Activated T-helper 1 cell treated with Interleukin-2 at 50 U/mL for 16 hours (primary cell): ENCODE results near the gene COG7.
"Not testable (repeated sequence)": the region's sequence is repeated elsewhere in the genome, so short reads cannot be mapped to it uniquely, and the experiment has no call there.

ENCODE experiments used
- DNase-seq: peaks from one replicate; pipeline ENCODE4 v3.0.0-alpha.2; 2020; ENCODE audit warnings: low read depth

The COG7 gene

GRCh38 chr16:23452572-23453337, at the start of gene COG7:
TSS of gene COG7 (minus strand) at chr16:23453189. CDS start at chr16:23452994, 195 bp downstream.
- peak; percentile 70 for DNase-seq

- DNase-seq = no peak
These were observed 49.5 kb upstream of the COG7 start for GRCh38 chr16:23502466-23502865.

GRCh38 chr16:23501291-23501690, 48.3 kb upstream of the COG7 start:
- no peak for DNase-seq

GRCh38 chr16:23500862-23501225, 47.9 kb upstream of the COG7 start:
- DNase-seq = no peak

GRCh38 chr16:23500212-23500861, 47.3 kb upstream of the COG7 start:
- DNase-seq = no peak

- no peak for DNase-seq
These were observed 46.8 kb upstream of the COG7 start for GRCh38 chr16:23499801-23500200.

- DNase-seq = no peak
These were observed 45.9 kb upstream of the COG7 start for GRCh38 chr16:23498863-23499262.

GRCh38 chr16:23497543-23497868, 44.5 kb upstream of the COG7 start:
- no peak for DNase-seq

GRCh38 chr16:23496821-23497542, 44.0 kb upstream of the COG7 start:
- no peak for DNase-seq

GRCh38 chr16:23495671-23496070, 42.7 kb upstream of the COG7 start:
- no peak for DNase-seq

GRCh38 chr16:23494188-23494587, 41.2 kb upstream of the COG7 start:
- no peak for DNase-seq

- no peak for DNase-seq
These were observed 38.8 kb upstream of the COG7 start for GRCh38 chr16:23491490-23492391.

- DNase-seq = no peak
These were observed 33.5 kb upstream of the COG7 start for GRCh38 chr16:23486480-23486879.

GRCh38 chr16:23485841-23486240, 32.9 kb upstream of the COG7 start:
- no peak for DNase-seq

- DNase-seq = no peak
These were observed 32.2 kb upstream of the COG7 start for GRCh38 chr16:23485257-23485614.

- DNase-seq = no peak
These were observed 31.7 kb upstream of the COG7 start for GRCh38 chr16:23484510-23485256.

- DNase-seq = not testable (repeated sequence)
These were observed 30.5 kb upstream of the COG7 start for GRCh38 chr16:23483492-23483891.

GRCh38 chr16:23482778-23483177, 29.8 kb upstream of the COG7 start:
- peak; percentile 23 for DNase-seq

- DNase-seq = no peak
These were observed 27.3 kb upstream of the COG7 start for GRCh38 chr16:23480257-23480656.

GRCh38 chr16:23479138-23479537, 26.1 kb upstream of the COG7 start:
- DNase-seq = no peak

- no peak for DNase-seq
These were observed 25.6 kb upstream of the COG7 start for GRCh38 chr16:23478566-23478965.

GRCh38 chr16:23476289-23476688, 23.3 kb upstream of the COG7 start:
- no peak for DNase-seq
